ENCODE measurements around the gene MYADM.

GRCh38 chr19:53867225-53868090 is at the start of gene MYADM:
- TF ChIP-seq POLR2A (IDR thresholded peaks at IDR 0.05; ENCODE audit: low read length), result peak; percentile 26
- no peak for TF ChIP-seq GATA1 (IDR thresholded peaks at IDR 0.05; ENCODE audit: low read depth, low read length)
